ENCODE data around the gene TIGD2.

TIGD2 gene

DNA sequence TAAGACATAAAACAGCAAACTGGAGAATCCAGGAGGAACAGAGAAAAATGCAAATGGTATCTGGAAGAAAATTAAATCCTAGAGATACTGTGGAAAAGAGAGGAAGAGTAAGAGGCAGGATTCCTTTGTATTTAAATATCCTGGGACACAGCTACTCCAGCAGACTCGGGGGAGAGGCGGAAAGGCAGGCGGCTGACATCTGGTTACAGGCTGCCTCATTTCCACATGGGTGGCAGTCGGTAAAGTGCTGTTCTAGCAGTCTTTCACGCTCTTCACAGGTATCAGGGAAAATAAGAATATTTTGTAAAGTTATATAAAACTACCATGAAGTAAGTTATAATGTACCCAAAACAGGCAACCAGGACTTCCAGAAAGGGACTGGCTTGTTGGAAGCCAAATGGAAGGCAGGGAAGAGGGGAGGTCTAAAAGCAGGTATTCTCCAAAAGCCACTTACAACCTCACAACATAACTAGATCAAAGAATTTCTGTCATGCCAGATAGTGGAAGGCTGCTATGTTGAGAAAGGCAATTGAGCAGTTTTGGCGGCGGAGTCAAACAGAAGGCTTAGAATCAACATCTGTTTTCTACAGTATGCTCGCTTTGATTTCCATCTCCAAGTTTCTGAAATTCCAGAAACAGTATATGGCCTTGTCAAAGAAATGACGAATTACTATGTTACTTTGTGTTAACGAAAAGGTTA, 1.3 kb upstream of the TIGD2 start:
- Mint-ChIP-seq H3K4me1 (peaks cover 31% of the 10 kb centered on the region), H3K9me3 (peaks cover 16 to 26% of the 10 kb centered on the region in 2 donors), H3K27me3 (peaks cover 31% of the 10 kb centered on the region), H3K4me3 (peak overlapping the region; percentile 89 to 92), H3K27ac (no peak overlapping the region)
- ATAC-seq (no peak), DNase-seq (no peak)

DNA sequence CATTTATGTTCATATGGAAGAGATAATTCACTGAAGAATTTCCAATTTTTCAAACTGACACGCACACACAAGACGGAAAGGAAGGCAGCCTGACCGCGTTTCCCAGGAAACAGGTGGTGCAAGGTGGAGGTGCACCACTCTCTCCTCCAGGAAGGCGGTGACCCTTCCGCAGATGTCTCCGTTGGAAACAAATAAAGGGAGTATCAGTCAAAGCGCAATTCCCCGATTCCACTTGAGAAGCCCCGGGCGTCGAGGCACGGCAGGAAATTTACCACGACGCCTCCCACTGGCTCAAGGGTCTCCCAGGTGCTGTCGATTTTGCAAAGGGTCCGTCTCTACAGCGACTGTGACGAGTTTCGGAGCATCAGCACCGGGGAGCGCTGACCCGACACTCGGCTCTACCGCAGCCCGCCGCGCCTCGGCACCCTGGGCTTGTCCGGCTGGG, 770 bp upstream of the TIGD2 start:
- H3K27me3 Mint-ChIP-seq, result peaks cover 31% of the 10 kb centered on the region
- no peak for ATAC-seq
- H3K27ac Mint-ChIP-seq, result peak overlapping the region in 1 of 2 donors; percentile 87
- peaks cover 21 to 31% of the 10 kb centered on the region in 2 donors for H3K9me3 Mint-ChIP-seq
- peak overlapping the region; percentile 89 to 92 for H3K4me3 Mint-ChIP-seq
- DNase-seq, result no peak
- H3K4me1 Mint-ChIP-seq, result peaks cover 31% of the 10 kb centered on the region

GRCh38 chr4:89111833-89112563, 665 bp downstream of the TIGD2 start:
- H3K4me1 Mint-ChIP-seq, result peaks cover 31% of the 10 kb centered on the region

GRCh38 chr4:89113415-89113814, 2.1 kb downstream of the TIGD2 start:
- Mint-ChIP-seq H3K4me3 (no peak overlapping the region), H3K4me1 (peaks cover 31% of the 10 kb centered on the region), H3K27me3 (peaks cover 26% of the 10 kb centered on the region), H3K9me3 (peaks cover 14 to 23% of the 10 kb centered on the region in 2 donors), H3K27ac (no peak overlapping the region)
- ATAC-seq (no peak), DNase-seq (no peak)

More at GRCh38 chr4:89111833-89112563, 665 bp downstream of the TIGD2 start:
- peak overlapping the region; percentile 89 to 92 for H3K4me3 Mint-ChIP-seq
- H3K27ac Mint-ChIP-seq, result peak overlapping the region; percentile 83 to 91
- H3K9me3 Mint-ChIP-seq, result peaks cover 21 to 32% of the 10 kb centered on the region in 2 donors
- ATAC-seq, result no peak
- DNase-seq, result no peak
- H3K27me3 Mint-ChIP-seq, result peaks cover 31% of the 10 kb centered on the region

DNA sequence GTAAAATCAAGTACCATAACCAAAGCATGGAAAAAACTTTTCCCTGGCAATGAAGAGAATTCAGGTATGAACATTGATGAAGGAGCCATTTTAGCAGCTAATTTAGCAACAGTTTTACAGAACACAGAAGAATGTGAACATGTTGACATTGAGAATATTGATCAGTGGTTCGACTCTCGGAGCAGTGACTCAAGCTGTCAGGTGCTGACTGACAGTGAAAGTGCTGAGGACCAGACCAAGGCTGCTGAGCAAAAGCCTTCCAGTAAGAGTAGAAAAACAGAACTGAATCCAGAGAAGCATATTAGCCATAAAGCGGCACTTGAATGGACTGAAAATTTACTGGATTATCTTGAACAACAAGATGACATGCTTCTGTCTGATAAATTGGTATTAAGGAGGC, 2.8 kb downstream of the TIGD2 start:
- no peak for ATAC-seq
- Mint-ChIP-seq H3K4me1 (peaks cover 31% of the 10 kb centered on the region), H3K9me3 (peaks cover 13 to 20% of the 10 kb centered on the region in 2 donors), H3K4me3 (no peak overlapping the region), H3K27me3 (peaks cover 20% of the 10 kb centered on the region), H3K27ac (no peak overlapping the region)
- DNase-seq, result no peak

- DNase-seq (no peak), ATAC-seq (no peak)
- H3K27ac Mint-ChIP-seq, result no peak overlapping the region
- H3K4me3 Mint-ChIP-seq, result no peak overlapping the region
- H3K4me1 Mint-ChIP-seq, result peaks cover 10% of the 10 kb centered on the region
- no peaks in the 10 kb centered on the region for H3K27me3 Mint-ChIP-seq
- H3K9me3 Mint-ChIP-seq, result peaks cover 8 to 20% of the 10 kb centered on the region in 2 donors
Observed at GRCh38 chr4:89117115-89117514, 5.8 kb downstream of the TIGD2 start.

GRCh38 chr4:89119166-89119565, 7.8 kb downstream of the TIGD2 start:
- no peak for DNase-seq
- no peak for ATAC-seq
- Mint-ChIP-seq H3K4me1 (no peaks in the 10 kb centered on the region), H3K4me3 (no peak overlapping the region), H3K27me3 (no peaks in the 10 kb centered on the region), H3K9me3 (peaks cover 5 to 9% of the 10 kb centered on the region in 2 donors), H3K27ac (no peak overlapping the region)

DNA sequence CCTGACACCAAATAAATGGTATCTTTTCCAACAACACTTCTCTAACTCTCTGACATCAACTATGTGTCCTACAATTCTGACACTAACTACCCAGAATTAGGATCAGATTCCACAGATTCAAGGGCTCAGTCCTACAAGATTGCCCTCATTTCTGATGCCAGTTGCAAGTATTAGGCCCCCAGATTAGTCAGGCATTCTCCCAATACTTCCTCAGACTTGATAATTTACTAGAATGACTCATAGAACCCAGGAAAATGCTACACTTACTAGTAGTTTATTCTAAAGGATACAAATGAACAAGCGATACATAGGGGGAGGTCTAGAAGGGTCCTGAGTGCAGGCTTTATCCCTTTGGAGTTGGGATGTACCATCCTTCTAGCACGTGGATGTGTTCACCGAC, 8.5 kb downstream of the TIGD2 start:
- H3K4me1 Mint-ChIP-seq, result no peaks in the 10 kb centered on the region
- peaks cover 5 to 8% of the 10 kb centered on the region in 2 donors for H3K9me3 Mint-ChIP-seq
- DNase-seq (no peak), ATAC-seq (no peak)
- H3K4me3 Mint-ChIP-seq, result no peak overlapping the region
- H3K27me3 Mint-ChIP-seq, result no peaks in the 10 kb centered on the region
- no peak overlapping the region for H3K27ac Mint-ChIP-seq

DNA sequence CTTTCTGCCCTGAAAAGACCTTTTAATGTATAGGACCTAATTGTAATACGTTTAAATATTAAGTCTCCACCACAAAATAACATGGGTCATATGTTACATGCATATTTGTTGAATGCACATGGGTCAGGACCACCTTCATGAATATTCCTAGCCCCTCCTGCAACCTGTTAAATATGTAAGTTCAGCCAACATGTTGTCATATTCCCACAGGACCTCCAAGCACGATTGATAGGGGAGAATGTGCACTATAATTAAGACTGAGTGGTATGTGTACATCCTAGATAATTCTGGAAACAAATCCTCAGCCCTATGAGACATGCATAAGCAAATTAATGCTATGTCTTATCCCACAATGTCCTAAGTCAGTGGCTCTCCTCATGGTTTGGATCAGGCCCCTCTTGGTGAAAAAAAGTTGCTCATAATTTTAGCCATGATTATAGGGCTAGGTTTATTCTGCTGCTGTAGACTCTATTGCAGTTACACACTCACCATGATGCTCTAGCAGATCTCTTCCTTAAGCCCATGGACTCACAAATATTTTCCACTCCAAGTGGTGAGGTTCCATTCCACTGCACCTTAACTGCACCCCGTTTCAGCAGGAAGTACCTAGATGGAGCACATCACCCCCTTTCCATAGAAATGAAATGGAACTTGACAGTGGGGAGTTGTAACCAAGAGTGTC, 10.2 kb downstream of the TIGD2 start:
- Mint-ChIP-seq H3K4me1 (peaks cover 7% of the 10 kb centered on the region), H3K4me3 (no peak overlapping the region), H3K9me3 (no peaks in the 10 kb centered on the region), H3K27ac (no peak overlapping the region), H3K27me3 (no peaks in the 10 kb centered on the region)
- no peak for ATAC-seq
- no peak for DNase-seq

DNA sequence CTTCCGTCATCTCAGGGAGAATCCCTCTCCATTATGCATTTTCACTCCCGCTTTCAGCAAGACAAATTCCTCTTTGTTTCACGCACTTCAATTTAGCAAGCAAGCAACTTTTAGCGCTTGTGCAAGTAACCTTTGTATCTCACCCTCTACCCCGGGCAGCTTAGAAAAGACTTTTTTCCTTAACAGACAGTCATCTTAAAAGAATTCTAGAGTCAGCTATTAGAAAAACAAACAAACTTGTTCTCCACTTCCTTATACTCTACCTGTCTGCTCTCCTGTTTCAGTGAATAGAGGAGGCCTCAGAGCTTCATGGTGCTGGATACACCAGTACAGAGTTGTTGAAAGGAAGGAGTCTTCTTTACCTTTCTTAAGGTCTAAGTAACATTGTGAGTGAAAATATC, 12.1 kb downstream of the TIGD2 start:
- Mint-ChIP-seq H3K4me3 (no peak overlapping the region), H3K27me3 (no peaks in the 10 kb centered on the region), H3K27ac (no peak overlapping the region), H3K4me1 (peaks cover 7% of the 10 kb centered on the region), H3K9me3 (no peaks in the 10 kb centered on the region)
- ATAC-seq (no peak), DNase-seq (no peak)

GRCh38 chr4:89125901-89126782, 14.8 kb downstream of the TIGD2 start:
- no peak for ATAC-seq
- Mint-ChIP-seq H3K4me3 (no peak overlapping the region), H3K9me3 (no peaks in the 10 kb centered on the region), H3K4me1 (peaks cover 7% of the 10 kb centered on the region), H3K27me3 (no peaks in the 10 kb centered on the region), H3K27ac (no peak overlapping the region)
- DNase-seq, result no peak

- no peaks in the 10 kb centered on the region for H3K27me3 Mint-ChIP-seq
- H3K4me1 Mint-ChIP-seq, result peaks cover 7% of the 10 kb centered on the region
- ATAC-seq (no peak), DNase-seq (no peak)
- no peak overlapping the region for H3K27ac Mint-ChIP-seq
- no peak overlapping the region for H3K4me3 Mint-ChIP-seq
- H3K9me3 Mint-ChIP-seq, result no peaks in the 10 kb centered on the region
Observed at GRCh38 chr4:89129080-89129640, 17.8 kb downstream of the TIGD2 start.

- no peaks in the 10 kb centered on the region for H3K9me3 Mint-ChIP-seq
- H3K27ac Mint-ChIP-seq, result no peak overlapping the region
- H3K4me1 Mint-ChIP-seq, result no peaks in the 10 kb centered on the region
- DNase-seq (no peak), ATAC-seq (no peak)
- H3K27me3 Mint-ChIP-seq, result no peaks in the 10 kb centered on the region
- H3K4me3 Mint-ChIP-seq, result no peak overlapping the region
Observed at GRCh38 chr4:89134775-89135319, 23.5 kb downstream of the TIGD2 start.

GRCh38 chr4:89136525-89136924, 25.2 kb downstream of the TIGD2 start:
- no peak for ATAC-seq
- H3K4me3 Mint-ChIP-seq, result no peak overlapping the region
- DNase-seq, result no peak
- no peaks in the 10 kb centered on the region for H3K4me1 Mint-ChIP-seq
- H3K27me3 Mint-ChIP-seq, result no peaks in the 10 kb centered on the region
- H3K9me3 Mint-ChIP-seq, result no peaks in the 10 kb centered on the region
- H3K27ac Mint-ChIP-seq, result no peak overlapping the region

DNA sequence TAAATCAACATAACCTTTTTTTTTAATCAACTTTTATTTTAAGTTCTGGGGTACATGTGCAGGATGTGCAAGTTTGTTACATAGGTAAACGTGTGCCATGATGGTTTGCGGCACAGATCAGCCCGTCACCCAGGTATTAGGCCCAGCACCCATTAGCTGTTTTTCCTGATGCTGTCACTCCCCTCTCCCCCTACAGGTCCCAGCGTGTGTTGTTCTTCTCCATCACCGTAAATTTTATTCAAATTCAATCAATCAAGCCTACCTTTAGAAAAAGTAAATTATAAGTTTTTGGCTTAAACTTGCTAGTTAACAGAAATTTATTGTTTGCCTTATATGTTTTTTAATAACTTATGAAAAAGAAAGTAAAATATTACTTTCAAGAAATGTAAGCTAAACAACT, 25.9 kb downstream of the TIGD2 start:
- Mint-ChIP-seq H3K4me3 (no peak overlapping the region), H3K27ac (no peak overlapping the region), H3K27me3 (no peaks in the 10 kb centered on the region), H3K9me3 (no peaks in the 10 kb centered on the region), H3K4me1 (no peaks in the 10 kb centered on the region)
- ATAC-seq, result no peak
- DNase-seq, result no peak
